WERI-Rb-1 (cell line): ENCODE results near the gene UBE2E1.

ENCODE experiments used
- DNase-seq: peaks from one replicate; pipeline ENCODE4 v3.0.0-alpha.2; 2020
- H3K27ac ChIP-seq: fragments of 250-450 bp; sonication (Bioruptor Pico); 2 replicates; pipeline ENCODE4 v1.5.1; 2020; ENCODE audit warnings: mild to moderate bottlenecking, moderate library complexity
- H3K27me3 ChIP-seq: fragments of 250-450 bp; sonication (Bioruptor Pico); 2 replicates; pipeline ENCODE4 v1.5.1; 2021; ENCODE audit warnings: mild to moderate bottlenecking, low read depth, moderate library complexity; ENCODE audit not compliant: insufficient read depth, severe bottlenecking
- H3K36me3 ChIP-seq: fragments of 250-450 bp; sonication (Bioruptor Pico); 2 replicates; pipeline ENCODE4 v1.5.1; 2020; ENCODE audit warnings: mild to moderate bottlenecking, moderate library complexity
- H3K4me3 ChIP-seq: 2 replicates; pipeline ENCODE4 v1.5.1; 2011; ENCODE audit warnings: low read depth, mild to moderate bottlenecking, control low read depth, low read length
- H3K9me3 ChIP-seq: fragments of 250-450 bp; sonication (Bioruptor Pico); 2 replicates; pipeline ENCODE4 v1.5.1; 2021; ENCODE audit warnings: mild to moderate bottlenecking, moderate library complexity; ENCODE audit not compliant: severe bottlenecking
- TF ChIP-seq, protein P1 (sequence below): IDR thresholded peaks from 2 replicates; pipeline ENCODE4 v1.5.1; 2011; ENCODE audit warnings: low read depth, mild to moderate bottlenecking, control low read depth, inconsistent platforms, low read length

UBE2E1 gene

DNA sequence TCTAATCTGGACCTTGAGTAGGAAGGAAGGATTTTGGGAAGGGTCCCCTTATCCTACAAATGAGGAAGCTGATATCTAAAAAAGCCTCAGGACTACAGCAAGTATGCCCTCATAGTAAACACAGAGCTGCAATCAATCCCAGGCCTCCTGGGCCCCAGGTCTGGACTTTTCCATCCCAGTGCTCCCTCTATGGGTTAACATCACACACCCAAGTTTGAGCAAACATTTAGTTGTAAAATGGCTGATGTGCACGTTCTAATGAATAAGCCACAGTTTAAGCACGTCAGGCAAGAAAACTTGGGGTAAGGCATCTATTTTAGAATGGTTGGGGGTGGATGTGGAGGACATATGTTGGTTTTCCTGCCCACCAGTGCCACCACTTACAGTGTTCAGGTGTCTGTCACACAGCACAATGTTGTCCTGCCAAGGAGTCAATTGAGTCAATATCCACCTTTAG is 44.3 kb upstream of the UBE2E1 start:
- no peak overlapping the region for H3K4me3 ChIP-seq
- peaks cover 3% of the 10 kb centered on the region for H3K9me3 ChIP-seq
- no peaks in the 10 kb centered on the region for H3K36me3 ChIP-seq
- peak; percentile 27 for DNase-seq
- TF ChIP-seq, protein P1, sequence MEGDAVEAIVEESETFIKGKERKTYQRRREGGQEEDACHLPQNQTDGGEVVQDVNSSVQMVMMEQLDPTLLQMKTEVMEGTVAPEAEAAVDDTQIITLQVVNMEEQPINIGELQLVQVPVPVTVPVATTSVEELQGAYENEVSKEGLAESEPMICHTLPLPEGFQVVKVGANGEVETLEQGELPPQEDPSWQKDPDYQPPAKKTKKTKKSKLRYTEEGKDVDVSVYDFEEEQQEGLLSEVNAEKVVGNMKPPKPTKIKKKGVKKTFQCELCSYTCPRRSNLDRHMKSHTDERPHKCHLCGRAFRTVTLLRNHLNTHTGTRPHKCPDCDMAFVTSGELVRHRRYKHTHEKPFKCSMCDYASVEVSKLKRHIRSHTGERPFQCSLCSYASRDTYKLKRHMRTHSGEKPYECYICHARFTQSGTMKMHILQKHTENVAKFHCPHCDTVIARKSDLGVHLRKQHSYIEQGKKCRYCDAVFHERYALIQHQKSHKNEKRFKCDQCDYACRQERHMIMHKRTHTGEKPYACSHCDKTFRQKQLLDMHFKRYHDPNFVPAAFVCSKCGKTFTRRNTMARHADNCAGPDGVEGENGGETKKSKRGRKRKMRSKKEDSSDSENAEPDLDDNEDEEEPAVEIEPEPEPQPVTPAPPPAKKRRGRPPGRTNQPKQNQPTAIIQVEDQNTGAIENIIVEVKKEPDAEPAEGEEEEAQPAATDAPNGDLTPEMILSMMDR: peak; percentile 30; the same call in 1 of the 2 replicates
- H3K27me3 ChIP-seq: no peaks in the 10 kb centered on the region
- H3K27ac ChIP-seq: no peak overlapping the region

DNA sequence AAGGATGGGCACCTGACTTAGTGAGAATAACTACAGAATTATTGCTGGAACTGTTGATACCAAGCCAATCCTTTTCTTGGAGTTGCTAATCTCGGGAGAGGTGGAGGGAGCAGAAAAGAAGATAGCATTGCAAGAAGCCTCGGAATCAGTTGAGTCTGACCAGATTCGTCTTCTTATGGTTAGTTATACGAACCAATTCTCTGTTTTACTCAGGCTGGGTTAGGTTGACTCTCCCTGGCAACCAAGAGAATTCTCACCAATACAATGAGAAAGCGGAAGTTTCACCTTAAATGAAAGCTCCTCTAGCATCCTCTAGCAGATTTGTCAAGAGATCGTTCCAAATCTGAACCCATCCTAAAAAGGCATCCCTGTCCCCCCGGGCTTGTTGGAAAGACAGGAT is 43.5 kb upstream of the UBE2E1 start:
- no peak for DNase-seq
- TF ChIP-seq, protein P1: no peak
- Histone ChIP-seq H3K4me3 (no peak overlapping the region), H3K36me3 (no peaks in the 10 kb centered on the region), H3K27me3 (no peaks in the 10 kb centered on the region), H3K27ac (no peak overlapping the region), H3K9me3 (peaks cover 3% of the 10 kb centered on the region)

DNA sequence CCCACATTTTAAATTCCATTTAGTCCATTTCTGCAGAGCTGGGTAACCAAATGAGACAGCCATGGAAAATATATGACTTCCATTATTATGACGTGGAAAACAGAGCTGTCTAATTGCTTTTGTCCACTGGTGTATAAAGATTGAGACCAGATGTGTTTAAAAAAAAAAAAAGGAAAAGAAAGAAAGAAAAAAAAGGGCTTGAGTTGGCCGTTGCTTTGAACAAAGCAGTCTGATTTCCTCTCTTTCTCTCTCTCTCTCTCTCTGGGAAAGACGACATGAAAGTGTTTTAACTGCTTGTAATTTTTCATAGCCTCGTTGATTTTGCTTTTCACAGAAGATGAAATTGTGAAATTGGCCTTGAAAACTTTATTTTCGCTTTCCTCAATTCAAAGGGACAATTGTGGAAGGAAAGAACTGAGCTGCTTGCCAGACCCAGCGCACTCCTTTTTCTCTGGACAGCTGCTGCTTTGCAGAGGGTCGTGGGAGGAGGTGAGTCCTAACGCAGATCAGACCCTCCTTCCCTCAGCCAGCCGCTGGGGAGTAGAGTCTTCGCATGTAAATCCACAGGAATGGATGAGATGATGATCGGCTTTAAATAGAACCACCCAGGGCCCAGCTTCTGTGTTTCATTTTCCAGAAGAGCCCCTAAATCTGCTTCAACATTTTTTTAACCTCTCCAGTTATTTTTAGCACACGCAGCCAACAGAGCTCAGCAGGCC is 42.8 kb upstream of the UBE2E1 start:
- Histone ChIP-seq H3K4me3 (no peak overlapping the region), H3K36me3 (no peaks in the 10 kb centered on the region), H3K27ac (no peak overlapping the region), H3K9me3 (peaks cover 3% of the 10 kb centered on the region), H3K27me3 (no peaks in the 10 kb centered on the region)
- TF ChIP-seq, protein P1: no peak
- DNase-seq: peak; percentile 33

DNA sequence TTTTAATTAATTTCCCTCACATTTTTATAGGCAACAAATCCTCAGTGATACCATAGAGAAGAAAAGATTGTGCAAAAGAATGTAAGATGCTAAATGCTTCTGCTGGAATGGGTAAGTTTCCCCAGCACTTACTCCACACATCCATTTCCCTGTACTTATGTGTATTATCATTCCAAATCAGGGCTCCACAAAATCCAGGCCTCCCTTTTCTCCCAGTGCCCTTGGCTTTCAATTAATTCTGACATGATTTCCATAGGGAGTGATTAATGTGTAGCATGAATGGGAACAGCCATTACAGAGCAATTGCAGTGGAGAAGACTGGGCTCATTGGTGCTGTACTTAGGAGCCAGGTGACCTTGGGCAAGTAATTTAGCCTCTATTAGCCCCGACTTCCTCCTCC is 41.3 kb upstream of the UBE2E1 start:
- DNase-seq: no peak
- Histone ChIP-seq H3K9me3 (peaks cover 3% of the 10 kb centered on the region), H3K36me3 (no peaks in the 10 kb centered on the region), H3K27me3 (no peaks in the 10 kb centered on the region), H3K4me3 (no peak overlapping the region), H3K27ac (no peak overlapping the region)
- TF ChIP-seq, protein P1: no peak

DNA sequence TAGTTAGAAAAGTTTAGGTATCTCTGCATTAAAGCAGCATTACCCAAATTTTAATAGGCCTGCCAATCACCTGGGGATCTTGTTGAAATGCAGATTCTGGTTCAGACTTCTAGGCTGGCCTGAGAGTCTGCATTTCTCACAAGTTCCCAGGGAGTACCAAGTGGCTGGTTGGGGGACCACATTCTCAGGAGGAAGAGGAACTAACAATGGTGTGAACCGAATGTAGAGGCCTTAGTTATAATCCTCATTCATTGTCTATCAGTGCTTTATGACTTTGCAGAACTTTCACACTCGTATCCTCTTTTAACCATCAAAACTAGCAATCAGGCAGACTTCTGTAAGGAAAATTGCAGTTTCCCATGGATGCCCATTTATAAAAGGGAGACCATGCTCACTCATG is 38.2 kb upstream of the UBE2E1 start:
- H3K4me3 ChIP-seq: no peak overlapping the region
- H3K9me3 ChIP-seq: peaks cover 3% of the 10 kb centered on the region
- H3K27ac ChIP-seq: no peak overlapping the region
- H3K27me3 ChIP-seq: no peaks in the 10 kb centered on the region
- H3K36me3 ChIP-seq: no peaks in the 10 kb centered on the region
- TF ChIP-seq, protein P1: no peak
- no peak for DNase-seq
